COLO668 (cell line): ENCODE measurements around the gene KMT5C.

Experiments
- DNase-seq: peaks from one replicate; lab custom pipeline; 2025; ENCODE audit not compliant: unreplicated experiment; lab: John Stamatoyannopoulos, UW

KMT5C gene

GRCh38 chr19:55384920-55385723, 45.4 kb downstream of the KMT5C start:
- DNase-seq, result peak; percentile 96

GRCh38 chr19:55385724-55386492, 46.2 kb downstream of the KMT5C start, which contains the start of gene RPL28:
TSS of gene RPL28 (plus strand) at chr19:55385932. CDS start at chr19:55386358, 426 bp downstream.
- DNase-seq, result peak; percentile 97

GRCh38 chr19:55386493-55386971, 46.9 kb downstream of the KMT5C start:
- DNase-seq, result no peak

- no peak for DNase-seq
These were observed 48.2 kb downstream of the KMT5C start for GRCh38 chr19:55387736-55388497.

GRCh38 chr19:55389386-55390317, 50.0 kb downstream of the KMT5C start:
- DNase-seq, result no peak

GRCh38 chr19:55390461-55390880, 50.8 kb downstream of the KMT5C start:
- DNase-seq, result no peak

GRCh38 chr19:55391191-55391670, 51.6 kb downstream of the KMT5C start:
- DNase-seq, result no peak

GRCh38 chr19:55391702-55392615, 52.3 kb downstream of the KMT5C start:
- DNase-seq, result no peak

- DNase-seq, result no peak
These were observed 53.4 kb downstream of the KMT5C start for GRCh38 chr19:55392820-55393761.
